Fibroblast of mammary gland (primary cell): Measurements from ENCODE around the gene F3.

Experiments
- DNase-seq: peaks from one replicate; pipeline ENCODE4 v3.0.0-alpha.2; 2010; ENCODE audit warnings: low read depth
- H3K4me3 ChIP-seq: 2 replicates; pipeline ENCODE4 v1.5.1; 2011; ENCODE audit warnings: low read depth, mild to moderate bottlenecking, low read length, moderate library complexity; ENCODE audit not compliant: control insufficient read depth
- TF ChIP-seq, protein P1 (sequence below): conservative IDR thresholded peaks from 2 replicates; pipeline ENCODE4 v1.5.1; 2011; ENCODE audit warnings: low read depth, low read length, inconsistent platforms; ENCODE audit not compliant: control insufficient read depth, insufficient read depth

Gene F3

DNA sequence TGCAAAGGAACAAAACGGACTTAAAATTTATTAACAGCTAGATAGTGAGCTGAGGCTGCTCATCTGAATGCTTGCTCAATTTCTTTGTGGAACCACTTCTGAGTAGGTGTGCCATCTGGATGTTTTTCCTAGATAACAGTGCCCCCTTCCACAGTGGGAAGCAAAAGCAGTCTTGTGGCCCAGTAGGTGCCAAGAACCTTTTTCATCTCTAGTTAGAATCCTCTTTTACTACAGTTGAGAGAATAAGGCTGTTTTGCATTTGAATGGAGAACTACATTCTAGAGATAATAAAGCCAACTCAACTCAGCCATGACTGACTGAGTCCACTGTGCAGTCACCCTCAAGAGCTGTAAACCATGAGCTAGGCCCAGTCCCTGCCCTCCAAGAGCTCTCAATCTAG, 13.3 kb downstream of the F3 start:
- peak; percentile 48 for DNase-seq
- H3K4me3 ChIP-seq, result no peak overlapping the region
- TF ChIP-seq, protein P1, sequence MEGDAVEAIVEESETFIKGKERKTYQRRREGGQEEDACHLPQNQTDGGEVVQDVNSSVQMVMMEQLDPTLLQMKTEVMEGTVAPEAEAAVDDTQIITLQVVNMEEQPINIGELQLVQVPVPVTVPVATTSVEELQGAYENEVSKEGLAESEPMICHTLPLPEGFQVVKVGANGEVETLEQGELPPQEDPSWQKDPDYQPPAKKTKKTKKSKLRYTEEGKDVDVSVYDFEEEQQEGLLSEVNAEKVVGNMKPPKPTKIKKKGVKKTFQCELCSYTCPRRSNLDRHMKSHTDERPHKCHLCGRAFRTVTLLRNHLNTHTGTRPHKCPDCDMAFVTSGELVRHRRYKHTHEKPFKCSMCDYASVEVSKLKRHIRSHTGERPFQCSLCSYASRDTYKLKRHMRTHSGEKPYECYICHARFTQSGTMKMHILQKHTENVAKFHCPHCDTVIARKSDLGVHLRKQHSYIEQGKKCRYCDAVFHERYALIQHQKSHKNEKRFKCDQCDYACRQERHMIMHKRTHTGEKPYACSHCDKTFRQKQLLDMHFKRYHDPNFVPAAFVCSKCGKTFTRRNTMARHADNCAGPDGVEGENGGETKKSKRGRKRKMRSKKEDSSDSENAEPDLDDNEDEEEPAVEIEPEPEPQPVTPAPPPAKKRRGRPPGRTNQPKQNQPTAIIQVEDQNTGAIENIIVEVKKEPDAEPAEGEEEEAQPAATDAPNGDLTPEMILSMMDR, result peak; percentile 5

DNA sequence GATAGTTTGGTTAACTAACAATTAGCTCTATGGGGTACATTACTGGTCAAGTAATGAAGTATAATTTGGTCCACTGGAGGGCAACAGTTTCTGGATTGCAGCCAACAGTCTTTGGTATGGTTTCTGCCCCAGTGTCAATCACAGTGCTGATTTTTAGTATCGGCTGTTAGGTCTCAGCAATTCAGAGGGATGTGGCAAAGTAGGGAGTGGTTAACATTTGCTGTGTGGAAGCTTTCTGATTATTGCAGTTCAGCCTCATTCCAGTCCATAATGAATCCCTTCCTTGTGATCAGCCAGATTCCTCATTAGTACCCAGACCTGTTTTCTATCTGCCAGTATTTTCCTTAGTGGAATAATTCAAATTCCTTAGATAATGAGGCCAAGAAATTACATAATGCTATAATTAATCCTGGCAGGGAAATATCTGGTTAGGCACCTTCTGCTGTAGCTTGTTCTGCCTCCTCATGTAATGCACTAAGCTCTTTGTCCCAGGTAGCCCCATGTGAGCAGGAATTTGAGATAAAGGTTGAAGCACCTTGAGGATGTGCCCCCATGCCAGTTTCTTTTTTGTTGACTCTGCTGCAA, 14.0 kb downstream of the F3 start:
- peak; percentile 55 for DNase-seq
- no peak overlapping the region for H3K4me3 ChIP-seq
- TF ChIP-seq, protein P1, result peak; percentile 6

DNA sequence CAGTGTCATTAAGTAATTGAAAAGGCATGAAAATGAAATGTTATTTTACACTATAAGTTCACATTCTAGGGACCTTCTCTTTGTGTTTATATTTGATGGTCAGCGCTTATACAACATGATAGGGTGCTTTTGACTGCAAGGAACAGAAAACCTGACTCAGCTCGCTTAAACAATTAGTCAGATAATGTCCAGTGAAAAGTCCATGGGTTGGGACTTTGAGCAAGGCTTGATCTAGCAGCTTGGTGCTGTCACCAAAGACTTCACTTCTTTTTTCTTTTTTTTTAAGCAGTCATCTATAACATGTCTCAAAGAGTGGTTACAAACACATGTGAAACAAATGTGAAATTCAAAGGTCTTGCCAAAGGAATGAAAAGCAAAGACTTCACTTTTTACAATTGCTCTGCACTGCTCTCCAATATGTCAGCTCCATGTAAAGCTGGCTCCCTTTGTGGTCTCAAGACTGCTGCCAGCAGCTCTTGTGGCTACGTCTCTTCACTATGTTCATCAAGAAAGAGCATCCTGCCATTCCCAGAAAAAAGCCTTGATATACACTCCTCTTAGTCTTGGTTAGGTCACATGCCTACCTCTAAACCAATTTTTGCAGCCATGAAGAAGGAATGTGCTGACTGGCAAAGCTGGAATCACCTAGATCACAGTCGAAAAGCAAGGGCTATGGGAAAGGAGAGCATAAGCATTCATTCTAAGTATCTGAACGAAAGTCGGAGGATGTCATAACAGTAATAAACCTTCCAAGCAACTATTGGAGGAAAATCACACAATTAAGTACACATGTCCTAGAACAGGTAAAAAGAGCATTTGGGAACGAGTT, 15.2 kb downstream of the F3 start:
- no peak for DNase-seq
- no peak overlapping the region for H3K4me3 ChIP-seq
- TF ChIP-seq, protein P1, result no peak

DNA sequence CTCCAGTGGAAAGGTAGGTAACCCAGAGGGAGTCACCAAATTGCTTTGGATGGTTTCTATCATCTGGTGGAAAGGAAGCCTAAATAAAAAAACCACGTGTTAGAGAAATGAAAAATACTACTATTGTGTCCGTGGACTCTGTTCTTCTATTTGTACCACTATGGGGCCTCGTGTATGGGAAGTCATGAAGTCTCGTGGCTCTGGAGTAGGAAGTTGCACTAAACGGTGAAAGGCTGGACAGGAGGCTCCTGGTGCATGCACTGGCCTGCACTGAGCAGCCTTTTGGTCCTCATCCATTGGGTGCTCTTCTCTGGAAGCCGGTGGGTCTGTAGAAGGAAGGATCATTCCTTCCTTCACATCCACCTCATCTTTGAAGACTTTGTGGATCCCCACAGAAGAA, 17.0 kb downstream of the F3 start:
- no peak for DNase-seq
- no peak overlapping the region for H3K4me3 ChIP-seq
- TF ChIP-seq, protein P1, result no peak

DNA sequence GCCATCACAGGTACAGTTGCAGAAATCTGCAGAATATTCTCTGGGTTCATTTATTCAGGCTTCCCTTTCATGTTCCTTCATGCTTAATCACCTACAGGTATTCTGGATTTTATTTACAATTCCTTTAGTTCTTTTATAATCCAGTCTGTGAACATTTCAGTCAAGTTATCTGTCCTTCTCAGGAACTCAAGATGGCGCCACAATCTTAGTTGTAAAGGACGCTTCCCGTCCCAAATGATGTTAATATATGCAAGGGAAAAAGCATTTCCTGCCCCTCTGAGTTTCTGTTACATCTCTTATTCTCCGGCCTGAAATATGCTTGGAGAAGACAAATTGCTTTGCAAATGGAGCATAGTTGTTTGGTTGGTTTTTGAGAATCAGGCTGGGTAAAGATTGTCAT, 19.3 kb downstream of the F3 start:
- TF ChIP-seq, protein P1, result peak; percentile 58
- peak; percentile 78 for DNase-seq
- H3K4me3 ChIP-seq, result no peak overlapping the region

DNA sequence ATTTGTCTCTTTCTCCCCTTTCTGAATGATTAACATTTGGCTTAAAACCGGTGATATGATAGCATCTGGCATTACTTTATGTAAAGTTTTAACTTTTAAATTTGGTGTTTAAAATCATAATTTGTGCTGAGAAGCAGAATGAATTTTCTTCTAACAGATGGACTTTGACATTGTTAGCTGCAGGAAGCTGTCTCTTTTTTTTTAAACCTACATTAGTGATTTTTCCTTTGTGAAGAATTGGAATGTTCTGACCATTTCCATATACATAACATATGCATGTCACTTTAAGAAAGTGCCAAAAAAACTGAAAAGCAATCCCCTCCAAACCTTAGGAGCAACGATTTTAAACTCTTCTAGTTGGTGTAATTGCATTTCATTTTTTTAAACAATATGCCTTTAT, 22.2 kb downstream of the F3 start:
- TF ChIP-seq, protein P1, result no peak
- DNase-seq, result no peak
- H3K4me3 ChIP-seq, result no peak overlapping the region
